ENCODE results near the gene CCDC171. TPM values are rescaled to one million over a fixed set of nuclear protein-coding genes. Genes with fewer than 3 reads are reported as not detected.

CCDC171 gene
- total RNA-seq, 2 experiments from 2014 or later, result 10.4 to 18.2 TPM

DNA sequence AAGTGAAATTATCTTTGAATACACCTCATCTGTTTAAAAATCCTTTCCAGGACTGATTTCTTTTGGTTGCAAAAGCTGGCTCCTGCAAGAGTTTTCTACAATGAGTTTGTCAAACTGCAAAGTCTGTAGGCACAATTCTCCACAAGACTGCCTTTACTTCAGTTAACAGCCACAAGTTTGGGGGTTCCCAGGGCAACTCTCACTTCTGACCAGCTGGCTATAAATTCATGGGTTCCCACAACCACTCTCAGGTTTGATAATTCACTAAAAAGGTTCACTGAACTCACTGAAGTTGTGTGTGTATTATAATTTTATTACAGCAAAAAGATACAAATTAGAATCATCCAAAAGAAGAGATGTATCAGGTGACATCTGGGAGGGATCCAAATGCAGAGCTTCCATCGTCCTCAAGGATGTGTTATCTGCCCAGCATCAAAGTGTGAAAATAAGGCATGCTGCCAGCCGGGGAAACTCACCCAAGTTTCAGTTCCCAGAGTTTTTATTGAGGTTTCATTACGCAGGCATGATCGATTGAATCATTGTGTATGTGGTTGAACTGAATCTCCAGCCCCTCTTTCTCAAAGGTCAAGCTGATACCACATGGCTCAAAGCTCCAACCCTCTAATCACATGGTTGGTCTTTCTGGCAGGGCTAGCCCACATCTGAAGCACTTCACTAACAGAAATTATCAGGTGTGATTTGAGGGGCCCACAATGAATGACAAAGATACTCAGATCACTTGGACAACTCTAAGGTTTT lies 23.1 kb upstream of the CCDC171 start:
- Histone ChIP-seq H2AFZ (ENCODE audit: low read length) (no peak overlapping the region), H4K20me1 (ENCODE audit: insufficient read depth, low read length) (no peaks in the 10 kb centered on the region), H3K4me2 (ENCODE audit: low read length) (no peak overlapping the region), H3K9me3 (ENCODE audit: low read length) (no peaks in the 10 kb centered on the region), H3K27ac (ENCODE audit: low read depth, low read length, poor library complexity, severe bottlenecking) (no peak overlapping the region), H3K36me3 (ENCODE audit: insufficient read depth, low read length) (no peaks in the 10 kb centered on the region), H3K4me3 (ENCODE audit: low read depth, low read length, poor library complexity, severe bottlenecking) (no peak overlapping the region), H3K4me1 (ENCODE audit: insufficient read depth, low read length, poor library complexity, severe bottlenecking) (no peaks in the 10 kb centered on the region), H3K79me2 (ENCODE audit: insufficient read depth, low read depth, low read length) (no peaks in the 10 kb centered on the region), H3K9me2 (ENCODE audit: insufficient read depth, low read length) (no peaks in the 10 kb centered on the region)
- TF ChIP-seq EZH2phosphoT487 (IDR thresholded peaks at IDR 0.05; ENCODE audit: borderline replicate concordance, low read depth, low read length), result no peak
- TF ChIP-seq, protein P1, sequence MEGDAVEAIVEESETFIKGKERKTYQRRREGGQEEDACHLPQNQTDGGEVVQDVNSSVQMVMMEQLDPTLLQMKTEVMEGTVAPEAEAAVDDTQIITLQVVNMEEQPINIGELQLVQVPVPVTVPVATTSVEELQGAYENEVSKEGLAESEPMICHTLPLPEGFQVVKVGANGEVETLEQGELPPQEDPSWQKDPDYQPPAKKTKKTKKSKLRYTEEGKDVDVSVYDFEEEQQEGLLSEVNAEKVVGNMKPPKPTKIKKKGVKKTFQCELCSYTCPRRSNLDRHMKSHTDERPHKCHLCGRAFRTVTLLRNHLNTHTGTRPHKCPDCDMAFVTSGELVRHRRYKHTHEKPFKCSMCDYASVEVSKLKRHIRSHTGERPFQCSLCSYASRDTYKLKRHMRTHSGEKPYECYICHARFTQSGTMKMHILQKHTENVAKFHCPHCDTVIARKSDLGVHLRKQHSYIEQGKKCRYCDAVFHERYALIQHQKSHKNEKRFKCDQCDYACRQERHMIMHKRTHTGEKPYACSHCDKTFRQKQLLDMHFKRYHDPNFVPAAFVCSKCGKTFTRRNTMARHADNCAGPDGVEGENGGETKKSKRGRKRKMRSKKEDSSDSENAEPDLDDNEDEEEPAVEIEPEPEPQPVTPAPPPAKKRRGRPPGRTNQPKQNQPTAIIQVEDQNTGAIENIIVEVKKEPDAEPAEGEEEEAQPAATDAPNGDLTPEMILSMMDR (conservative IDR thresholded peaks at IDR 0.05; ENCODE audit: low read length), result no peak
- intact Hi-C loops (cut with micrococcal nuclease; ENCODE audit: unreplicated experiment), result no loop called here
- no TSS peak for BruUV-seq (replicated peaks)
- no peak for DNase-seq (ENCODE audit: low spot score)
- POLR2A ChIA-PET, result interaction anchor here (1.0 kb wide), 1 partner anchor 24 kb away, joined by 3 read pairs; no protein-coding TSS in a partner anchor
- CTCF ChIA-PET (ENCODE audit: unreplicated experiment), result no interaction called here

DNA sequence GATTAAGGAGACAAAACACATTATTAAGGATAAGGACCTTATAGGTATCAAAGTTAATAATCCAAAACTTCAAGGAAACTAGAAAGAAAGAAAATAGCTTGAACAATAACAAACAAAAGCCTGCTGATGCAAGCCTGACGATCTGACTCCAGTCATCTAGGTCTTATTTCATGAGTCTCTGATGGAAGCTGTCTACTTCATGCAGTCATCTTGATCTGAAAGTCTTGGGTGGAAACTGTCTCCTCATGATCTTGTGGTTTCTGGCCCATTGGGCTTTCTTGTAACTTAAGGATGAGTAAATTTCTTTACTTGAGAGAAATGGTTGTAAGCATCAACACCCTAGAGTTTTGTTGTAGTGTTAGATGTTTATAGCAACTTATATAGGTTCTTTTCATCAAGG lies 21.5 kb upstream of the CCDC171 start:
- Histone ChIP-seq H3K36me3 (ENCODE audit: insufficient read depth, low read length) (no peaks in the 10 kb centered on the region), H3K9me2 (ENCODE audit: insufficient read depth, low read length) (no peaks in the 10 kb centered on the region), H3K4me1 (ENCODE audit: insufficient read depth, low read length, poor library complexity, severe bottlenecking) (no peaks in the 10 kb centered on the region), H3K4me3 (ENCODE audit: low read depth, low read length, poor library complexity, severe bottlenecking) (no peak overlapping the region), H2AFZ (ENCODE audit: low read length) (peak overlapping the region; percentile 57; the same call in 1 of the 2 replicates), H3K27ac (ENCODE audit: low read depth, low read length, poor library complexity, severe bottlenecking) (no peak overlapping the region), H3K4me2 (ENCODE audit: low read length) (no peak overlapping the region), H4K20me1 (ENCODE audit: insufficient read depth, low read length) (no peaks in the 10 kb centered on the region), H3K79me2 (ENCODE audit: insufficient read depth, low read depth, low read length) (no peaks in the 10 kb centered on the region), H3K9me3 (ENCODE audit: low read length) (no peaks in the 10 kb centered on the region)
- ChIA-PET POLR2A (no interaction called here), CTCF (ENCODE audit: unreplicated experiment) (no interaction called here)
- intact Hi-C loops (cut with micrococcal nuclease; ENCODE audit: unreplicated experiment), result no loop called here
- DNase-seq (ENCODE audit: low spot score), result no peak
- TF ChIP-seq, protein P1 (conservative IDR thresholded peaks at IDR 0.05; ENCODE audit: low read length), result no peak
- no peak for TF ChIP-seq EZH2phosphoT487 (IDR thresholded peaks at IDR 0.05; ENCODE audit: borderline replicate concordance, low read depth, low read length)
- no TSS peak for BruUV-seq (replicated peaks)

- TF ChIP-seq, protein P1 (conservative IDR thresholded peaks at IDR 0.05; ENCODE audit: low read length), result no peak
Observed at GRCh38 chr9:15541872-15542271, 11.0 kb upstream of the CCDC171 start.

More at GRCh38 chr9:15541872-15542271, 11.0 kb upstream of the CCDC171 start:
- POLR2A ChIA-PET, result interaction anchor here (0.8 to 3.1 kb wide), 3 partner anchors 9 to 28 kb away, joined by 3 to 16 read pairs (median 6); partner anchors contain the start of gene CCDC171
- Histone ChIP-seq H3K4me1 (ENCODE audit: insufficient read depth, low read length, poor library complexity, severe bottlenecking) (no peaks in the 10 kb centered on the region), H3K4me3 (ENCODE audit: low read depth, low read length, poor library complexity, severe bottlenecking) (no peak overlapping the region), H3K79me2 (ENCODE audit: insufficient read depth, low read depth, low read length) (no peaks in the 10 kb centered on the region), H3K27ac (ENCODE audit: low read depth, low read length, poor library complexity, severe bottlenecking) (no peak overlapping the region), H2AFZ (ENCODE audit: low read length) (no peak overlapping the region), H3K9me2 (ENCODE audit: insufficient read depth, low read length) (no peaks in the 10 kb centered on the region), H3K4me2 (ENCODE audit: low read length) (no peak overlapping the region), H3K36me3 (ENCODE audit: insufficient read depth, low read length) (no peaks in the 10 kb centered on the region), H4K20me1 (ENCODE audit: insufficient read depth, low read length) (no peaks in the 10 kb centered on the region), H3K9me3 (ENCODE audit: low read length) (no peaks in the 10 kb centered on the region)
- BruUV-seq (replicated peaks), result no TSS peak
- CTCF ChIA-PET (ENCODE audit: unreplicated experiment), result no interaction called here
- DNase-seq (ENCODE audit: low spot score), result no peak
- intact Hi-C loops (cut with micrococcal nuclease; ENCODE audit: unreplicated experiment), result no loop called here
